Testis (tissue), 3 donors: ENCODE data around the gene GABBR2. TPM values are rescaled to one million over a fixed set of nuclear protein-coding genes. Genes with fewer than 3 reads are reported as not detected.

Source experiments
- DNase-seq: peaks from one replicate; pipeline ENCODE4 v3.0.0-alpha.2; 2019
- H3K27ac ChIP-seq, 2 donors: fragments of 200-600 bp; sonication (generic); one replicate each; pipeline ENCODE4 v1.5.1; 2019
- H3K27me3 ChIP-seq: fragments of 200-600 bp; sonication (generic); one replicate; pipeline ENCODE4 v1.5.1; 2019
- H3K36me3 ChIP-seq: fragments of 200-600 bp; sonication (generic); one replicate; pipeline ENCODE4 v1.5.1; 2017; ENCODE audit warnings: low read depth; ENCODE audit errors: missing control alignments
- H3K4me1 ChIP-seq: fragments of 200-600 bp; sonication (generic); one replicate; pipeline ENCODE4 v1.5.1; 2019
- H3K4me3 ChIP-seq, 2 donors: fragments of 200-600 bp; sonication (generic); one replicate each; pipeline ENCODE4 v1.5.1; 2017 to 2019
- H3K9me3 ChIP-seq: fragments of 200-600 bp; sonication (generic); one replicate; pipeline ENCODE4 v1.5.1; 2017
- CTCF ChIP-seq, 3 experiments: fragments of 450-650 bp in 2 of 3; fragments of 200-600 bp in 1 of 3; sonication (generic) in 1 of 3; IDR thresholded peaks; one replicate each; pipeline ENCODE4 v1.5.1; 2016 to 2019; ENCODE audit warnings: antibody characterized with exemption in 3 of 3, mild to moderate bottlenecking in 2 of 3, moderate library complexity in 1 of 3
- POLR2A ChIP-seq: fragments of 450-650 bp; IDR thresholded peaks from one replicate; pipeline ENCODE4 v1.6.1; 2017; ENCODE audit warnings: antibody characterized with exemption, mild to moderate bottlenecking, moderate library complexity
- WGBS, 2 donors: methylation state at CpG; one replicate each; pipeline ENCODE4 v1.1.5; 2018; 5-methylcytosine and 5-hydroxymethylcytosine counted together
- intact Hi-C: fragments of 100-400 bp; cut with DNase I; formaldehyde crosslinking; loops from one replicate; pipeline ENCODE4 v1.15.1; 2023; ENCODE audit warnings: low total_unique reads
- polyA plus RNA-seq: library from polyadenylated mRNA; stranded (reverse); fragments of 350-450 nt; fragmentation: Illumina TruSeq; extraction: RNeasy Lipid Tissue Mini Kit (QIAGEN cat#74804); gene quantifications from one replicate; pipeline ENCODE4 v1.2.3, GENCODE V29; 2014; ENCODE audit warnings: low read depth, low replicate concordance; ENCODE audit not compliant: insufficient read depth
- total RNA-seq, 2 donors: library from RNA; depleted of rRNA; stranded (reverse); fragments of >200 nt; gene quantifications; one replicate each; pipeline ENCODE4 v1.2.3, GENCODE V29; 2016

GABBR2 gene
- total and polyA plus RNA-seq, 3 donors from 2014 or later = 3.0 to 8.1 (median 6.9) TPM

GRCh38 chr9:98576859-98577258 lies 131.9 kb downstream of the GABBR2 start:
- WGBS, 2 donors = 80 to 83% methylated on average over 3 of the region's 3 CpGs
- H3K27ac ChIP-seq = no peak overlapping the region
- no peak for TF ChIP-seq POLR2A
- no peak for TF ChIP-seq CTCF (IDR thresholded peaks at IDR 0.05)
- no peaks in the 10 kb centered on the region for H3K27me3 ChIP-seq
- H3K36me3 ChIP-seq = no peaks in the 10 kb centered on the region
- H3K4me1 ChIP-seq = no peaks in the 10 kb centered on the region
- no peak for DNase-seq
- intact Hi-C loops = no loop called here
- no peak overlapping the region for H3K4me3 ChIP-seq
- H3K9me3 ChIP-seq = no peaks in the 10 kb centered on the region

- no peaks in the 10 kb centered on the region for H3K36me3 ChIP-seq
- no peaks in the 10 kb centered on the region for H3K9me3 ChIP-seq
- H3K4me3 ChIP-seq = no peak overlapping the region
- WGBS, 2 donors = 92 to 93% methylated on average over 3 of the region's 3 CpGs
- H3K4me1 ChIP-seq = no peaks in the 10 kb centered on the region
- intact Hi-C loops = no loop called here
- no peak overlapping the region for H3K27ac ChIP-seq
- TF ChIP-seq CTCF (IDR thresholded peaks at IDR 0.05) (no peak), POLR2A (no peak)
- DNase-seq = no peak
- H3K27me3 ChIP-seq = no peaks in the 10 kb centered on the region
Observed at GRCh38 chr9:98576354-98576753, 132.4 kb downstream of the GABBR2 start.

- no peak for DNase-seq
- no peaks in the 10 kb centered on the region for H3K4me1 ChIP-seq
- no peak overlapping the region for H3K27ac ChIP-seq
- no peaks in the 10 kb centered on the region for H3K9me3 ChIP-seq
- intact Hi-C loops = no loop called here
- 71 to 73% methylated on average over 12 to 13 of the region's 13 CpGs for WGBS, 2 donors
- H3K36me3 ChIP-seq = no peaks in the 10 kb centered on the region
- no peak overlapping the region for H3K4me3 ChIP-seq
- no peaks in the 10 kb centered on the region for H3K27me3 ChIP-seq
- TF ChIP-seq POLR2A (no peak), CTCF (IDR thresholded peaks at IDR 0.05) (no peak)
Observed at GRCh38 chr9:98575379-98576346, 133.1 kb downstream of the GABBR2 start.

GRCh38 chr9:98573749-98574278 lies 134.9 kb downstream of the GABBR2 start:
- H3K36me3 ChIP-seq = no peaks in the 10 kb centered on the region
- H3K27me3 ChIP-seq = no peaks in the 10 kb centered on the region
- no peak for DNase-seq
- TF ChIP-seq POLR2A (no peak), CTCF (IDR thresholded peaks at IDR 0.05) (no peak)
- H3K4me3 ChIP-seq = no peak overlapping the region
- 77 to 78% methylated on average over 5 of the region's 5 CpGs for WGBS, 2 donors
- intact Hi-C loops = no loop called here
- H3K4me1 ChIP-seq = no peaks in the 10 kb centered on the region
- no peak overlapping the region for H3K27ac ChIP-seq
- H3K9me3 ChIP-seq = no peaks in the 10 kb centered on the region
